GM18520 (cell line): ENCODE data around the gene PET100.

Source experiments
- ATAC-seq: cut with Tn5 transposase; IDR thresholded peaks from one replicate; pipeline ENCODE4 v1.9.1; 2021; ENCODE audit not compliant: unreplicated experiment

The PET100 gene

DNA sequence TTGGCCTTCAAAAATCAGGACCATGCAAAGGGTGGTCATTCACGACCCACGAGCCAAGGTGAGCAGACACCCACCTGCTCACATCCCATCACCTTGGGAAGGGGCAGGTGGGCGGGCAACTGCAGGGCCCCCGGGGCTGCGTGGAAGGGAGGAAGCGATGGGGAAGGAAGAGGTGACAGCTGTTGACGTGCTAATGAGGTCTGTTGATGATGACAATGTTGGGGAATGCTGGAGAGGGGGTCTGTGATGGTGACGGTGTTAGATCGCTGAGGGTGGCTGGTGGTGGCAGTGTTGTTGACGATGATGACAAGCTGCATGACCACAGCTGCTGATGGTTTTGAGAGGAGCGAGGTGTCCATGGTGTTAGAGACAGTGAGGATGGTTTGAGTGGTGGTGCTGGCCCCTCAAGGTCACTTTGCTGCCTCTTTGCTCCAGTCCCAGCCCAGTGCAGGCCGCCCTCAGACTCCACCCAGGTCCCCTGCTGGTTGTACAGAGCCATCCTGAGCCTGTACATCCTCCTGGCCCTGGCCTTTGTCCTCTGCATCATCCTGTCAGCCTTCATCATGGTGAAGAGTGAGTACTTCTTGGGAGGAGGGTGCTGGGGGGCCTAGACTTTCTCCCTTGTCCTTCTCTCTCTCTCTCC is 48.2 kb downstream of the PET100 start:
- no peak for ATAC-seq

DNA sequence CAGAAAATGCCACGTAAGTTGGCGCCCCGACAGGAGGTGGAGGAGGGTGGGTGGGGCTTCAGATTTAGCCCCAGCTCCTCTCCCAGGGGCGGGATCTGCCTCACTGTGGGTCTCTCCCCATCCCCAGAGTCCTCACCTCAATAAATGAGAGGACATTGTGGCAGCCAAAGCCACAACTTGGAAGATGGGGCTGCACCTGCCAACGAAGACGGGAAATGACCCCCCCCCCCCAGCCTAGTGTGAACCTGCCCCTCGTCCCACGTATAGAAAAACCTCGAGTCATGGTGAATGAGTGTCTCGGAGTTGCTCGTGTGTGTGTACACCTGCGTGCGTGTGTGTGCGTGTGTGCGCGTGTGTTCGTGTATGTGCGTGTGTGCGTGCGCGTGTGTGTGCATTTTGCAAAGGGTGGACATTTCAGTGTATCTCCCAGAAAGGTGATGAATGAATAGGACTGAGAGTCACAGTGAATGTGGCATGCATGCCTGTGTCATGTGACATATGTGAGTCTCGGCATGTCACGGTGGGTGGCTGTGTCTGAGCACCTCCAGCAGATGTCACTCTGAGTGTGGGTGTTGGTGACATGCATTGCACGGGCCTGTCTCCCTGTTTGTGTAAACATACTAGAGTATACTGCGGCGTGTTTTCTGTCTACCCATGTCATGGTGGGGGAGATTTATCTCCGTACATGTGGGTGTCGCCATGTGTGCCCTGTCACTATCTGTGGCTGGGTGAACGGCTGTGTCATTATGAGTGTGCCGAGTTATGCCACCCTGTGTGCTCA is 49.6 kb downstream of the PET100 start:
- ATAC-seq = no peak

DNA sequence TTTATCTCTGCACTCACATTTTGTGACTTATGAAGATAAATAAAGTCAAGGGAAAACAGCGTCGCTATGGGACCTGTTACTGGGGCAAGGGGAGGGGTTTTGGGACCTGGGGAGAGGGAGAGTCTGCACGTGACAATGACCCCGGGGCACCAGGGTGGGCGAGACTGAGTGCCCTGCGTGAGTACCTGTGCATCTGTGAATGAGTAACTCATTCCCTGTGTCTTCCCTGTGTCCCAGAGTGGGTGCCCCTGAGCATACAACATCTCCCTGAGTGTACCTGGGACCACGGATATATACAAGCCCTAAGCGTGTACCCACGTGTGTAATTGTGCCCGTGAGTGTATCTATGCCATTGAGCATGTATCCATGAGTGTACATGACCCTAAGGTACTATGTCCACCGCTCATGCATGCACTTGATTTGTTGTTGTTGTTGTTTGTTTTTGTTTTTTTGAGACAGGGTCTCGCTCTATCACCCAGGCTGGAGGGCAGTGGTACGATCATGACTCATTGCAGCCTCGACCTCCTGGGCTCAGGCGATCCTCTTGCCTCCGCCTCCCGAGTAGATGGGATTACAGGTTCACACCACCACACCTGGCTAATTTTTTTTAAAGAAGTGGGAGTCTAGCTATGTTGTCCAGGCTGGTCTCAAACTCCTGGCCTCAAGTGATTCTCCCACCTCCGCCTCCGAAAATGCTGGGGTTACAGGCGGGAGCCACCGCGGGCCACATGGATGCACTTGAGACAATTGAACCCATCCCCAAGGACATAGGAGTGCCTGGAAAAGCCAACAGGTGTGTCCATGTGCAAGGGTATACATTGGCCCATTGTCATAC is 50.4 kb downstream of the PET100 start:
- no peak for ATAC-seq

- ATAC-seq = peak; percentile 66
These were observed 51.2 kb downstream of the PET100 start, which contains the start of gene TRAPPC5 for GRCh38 chr19:7680606-7681339. TSS of gene TRAPPC5 (plus strand) at chr19:7680833. CDS start at chr19:7682254, 1,421 bp downstream.
